Endothelial cell of umbilical vein (primary cell): ENCODE data around the gene PHOSPHO1. TPM values are rescaled to one million over a fixed set of nuclear protein-coding genes. Genes with fewer than 3 reads are reported as not detected.

Source experiments
- BruUV-seq: library from RNA; stranded (reverse); fragments of 400-500 nt; replicated peaks from 2 replicates; lab custom pipeline; 2021; lab: Mats Ljungman, UMichigan
- CTCF ChIA-PET: fragments of 300-600, 350-600 bp; sonication (Branson Sonifier 250); formaldehyde crosslinking; loops from one replicate; lab custom pipeline; 2021; ENCODE audit warnings: antibody characterized with exemption, inconsistent platforms; lab: Charles Lee
- POLR2A ChIA-PET: fragments of 300-600, 350-600 bp; sonication (Branson Sonifier 250); formaldehyde crosslinking; loops from one replicate; lab custom pipeline; 2021; ENCODE audit warnings: antibody characterized with exemption, inconsistent platforms; lab: Charles Lee
- DNase-seq: peaks from one replicate; pipeline ENCODE4 v3.0.0-alpha.2; 2011; ENCODE audit warnings: low read depth, low spot score
- FAIRE-seq: peaks from 2 replicates; lab custom pipeline; 2011; peaks lifted over from hg19 to GRCh38; lab: Jason Lieb, UNC
- H2AFZ ChIP-seq: 2 replicates; pipeline ENCODE4 v1.6.0; 2012; ENCODE audit warnings: low read depth, low read length, control low read depth, inconsistent platforms
- H3K27ac ChIP-seq: 2 replicates; pipeline ENCODE4 v1.5.1; 2011; ENCODE audit warnings: low read depth, mild to moderate bottlenecking, control low read depth, low read length, moderate library complexity; ENCODE audit not compliant: insufficient read depth
- H3K27me3 ChIP-seq, 2 experiments: 2 replicates each; pipeline versions ENCODE4 v1.6.0 to v1.6.1; 2011; ENCODE audit warnings: low read length in 2 of 2, mixed read lengths in 1 of 2; ENCODE audit not compliant: control insufficient read depth in 2 of 2, insufficient read depth in 2 of 2
- H3K36me3 ChIP-seq, 2 experiments: 2 replicates in 1 of 2; 3 replicates in 1 of 2; pipeline ENCODE4 v1.5.1; 2011; ENCODE audit warnings: low read length in 2 of 2, mild to moderate bottlenecking in 1 of 2, moderate library complexity in 1 of 2; ENCODE audit not compliant: control insufficient read depth in 2 of 2, insufficient read depth in 2 of 2; ENCODE audit errors: extremely low read depth in 1 of 2
- H3K4me1 ChIP-seq: 3 replicates; pipeline ENCODE4 v1.5.1; 2011; ENCODE audit warnings: mild to moderate bottlenecking, low read length; ENCODE audit not compliant: control insufficient read depth, insufficient read depth; ENCODE audit errors: extremely low read depth
- H3K4me2 ChIP-seq: 2 replicates; pipeline ENCODE4 v1.6.1; 2011; ENCODE audit warnings: low read length, control low read depth, mixed read lengths; ENCODE audit not compliant: insufficient read depth
- H3K4me3 ChIP-seq, 3 experiments: fragments of 200-600 bp in 1 of 3; sonication (generic), shearing (Covaris generic) in 1 of 3; replicated peaks in 1 of 3; 2 replicates each; pipeline ENCODE4 v1.5.1; 2011 to 2016; ENCODE audit warnings: control low read depth in 3 of 3, low read length in 3 of 3, mild to moderate bottlenecking in 2 of 3, inconsistent platforms in 1 of 3, low read depth in 1 of 3, moderate library complexity in 1 of 3; ENCODE audit not compliant: insufficient read depth in 1 of 3
- H3K79me2 ChIP-seq: 2 replicates; pipeline ENCODE4 v1.6.0; 2012; ENCODE audit warnings: low read length, inconsistent platforms; ENCODE audit not compliant: control insufficient read depth, insufficient read depth
- H3K9ac ChIP-seq: replicated peaks from 2 replicates; pipeline ENCODE3; 2011; ENCODE audit warnings: low read length, control low read depth; ENCODE audit not compliant: insufficient read depth; ENCODE audit errors: extremely low read depth
- H3K9me1 ChIP-seq: replicated peaks from 3 replicates; pipeline ENCODE4 v1.6.0; 2011; ENCODE audit warnings: mild to moderate bottlenecking, low read length; ENCODE audit not compliant: control insufficient read depth, insufficient read depth; ENCODE audit errors: extremely low read depth
- H3K9me3 ChIP-seq: replicated peaks from 2 replicates; pipeline ENCODE4 v1.5.1; 2012; ENCODE audit warnings: low read length, inconsistent platforms; ENCODE audit not compliant: control insufficient read depth, insufficient read depth
- H4K20me1 ChIP-seq: replicated peaks from 2 replicates; pipeline ENCODE3; 2011; ENCODE audit warnings: mild to moderate bottlenecking, low read length; ENCODE audit not compliant: control insufficient read depth, insufficient read depth; ENCODE audit errors: extremely low read depth
- EZH2 ChIP-seq: IDR thresholded peaks from 2 replicates; pipeline ENCODE4 v1.6.1; 2012; ENCODE audit warnings: borderline replicate concordance, low read depth, mild to moderate bottlenecking, moderate library complexity, low read length, inconsistent platforms; ENCODE audit not compliant: severe bottlenecking
- FOS ChIP-seq: IDR thresholded peaks from 2 replicates; pipeline ENCODE4 v1.6.1; 2011; ENCODE audit warnings: mild to moderate bottlenecking, low read length, moderate library complexity, borderline replicate concordance; ENCODE audit not compliant: insufficient read depth
- GATA2 ChIP-seq: IDR thresholded peaks from 2 replicates; pipeline ENCODE4 v1.7.0; 2011; ENCODE audit warnings: low read depth, mild to moderate bottlenecking, moderate library complexity, mixed read lengths, low read length; ENCODE audit not compliant: insufficient read length, insufficient read depth
- JUN ChIP-seq: IDR thresholded peaks from 2 replicates; pipeline ENCODE4 v1.6.1; 2011; ENCODE audit warnings: borderline replicate concordance, low read depth; ENCODE audit not compliant: insufficient read length, insufficient read depth
- MYC ChIP-seq: IDR thresholded peaks from one replicate; pipeline ENCODE4 v1.6.1; 2011; ENCODE audit warnings: mild to moderate bottlenecking, low read depth, low read length
- POLR2A ChIP-seq: IDR thresholded peaks from 2 replicates; pipeline ENCODE4 v1.6.1; 2012; ENCODE audit warnings: low read depth, mild to moderate bottlenecking, control low read depth, low read length
- POLR2AphosphoS5 ChIP-seq: IDR thresholded peaks from 2 replicates; pipeline ENCODE4 v1.6.1; 2012; ENCODE audit warnings: low read depth, mild to moderate bottlenecking, control low read depth, low read length, moderate library complexity; ENCODE audit not compliant: insufficient read depth
- dilution Hi-C: fragments of 300-500 bp; cut with MboI; formaldehyde crosslinking; loops from one replicate; pipeline ENCODE4 v1.15.0; 2019; ENCODE audit warnings: low sequenced_read_pairs; ENCODE audit not compliant: extremely low pct_ligation_motif_present
- intact Hi-C: fragments of 100-400 bp; cut with micrococcal nuclease; formaldehyde crosslinking; loops from one replicate; pipeline ENCODE4 v1.10.0; 2022
- polyA plus RNA-seq, 4 experiments: library from polyadenylated mRNA; depleted of rRNA in 3 of 4; stranded (reverse) in 3 of 4; unstranded in 1 of 4; fragments of >200 nt; gene quantifications; 2 replicates each; pipeline versions ENCODE4 v1.2.1 to v1.2.3, GENCODE V29; 2011 to 2012; ENCODE audit warnings: missing spikeins in 1 of 4
- total RNA-seq: library from RNA; stranded (reverse); gene quantifications from 2 replicates; pipeline ENCODE4 v1.2.3, GENCODE V29; 2021
- TF ChIP-seq, protein P1 (sequence below), 2 donors: IDR thresholded peaks; 1 replicate in 1 of 2; 2 replicates in 1 of 2; pipeline ENCODE4 v1.5.1; 2011; ENCODE audit warnings: low read length in 2 of 2, mild to moderate bottlenecking in 2 of 2, moderate library complexity in 2 of 2, control low read depth in 1 of 2, inconsistent platforms in 1 of 2, low read depth in 1 of 2; ENCODE audit not compliant: insufficient read depth in 1 of 2; ENCODE audit errors: extremely low read depth in 1 of 2
- TF ChIP-seq, protein P2 (sequence below): IDR thresholded peaks from 2 replicates; pipeline ENCODE4 v1.6.1; 2011; ENCODE audit not compliant: insufficient read depth, insufficient read length

Gene PHOSPHO1
- total and polyA plus RNA-seq, 2 donors (not counting 3 experiments of a cell fraction or from before 2014, with no cell fraction given): 0.23 TPM; not detected in 1

DNA sequence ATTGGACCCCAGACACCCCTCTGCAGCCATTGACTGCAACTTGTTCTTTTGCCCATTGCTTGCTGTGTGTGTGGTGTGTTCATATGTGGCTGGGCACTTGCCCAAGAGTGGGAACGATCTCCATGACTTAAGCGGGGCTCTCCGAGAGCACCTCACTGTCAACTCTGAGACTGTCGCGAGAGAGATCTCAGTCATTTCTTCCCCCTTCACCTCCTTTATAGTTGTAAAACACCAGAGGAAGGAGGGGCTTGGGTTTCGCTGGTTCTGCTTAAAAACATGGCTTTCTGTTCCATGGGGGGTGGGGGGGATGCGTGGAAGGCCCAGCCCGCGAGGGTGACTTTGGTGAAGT is 7.4 kb downstream of the PHOSPHO1 start:
- dilution Hi-C loops: no loop called here
- FAIRE-seq: no peak

DNA sequence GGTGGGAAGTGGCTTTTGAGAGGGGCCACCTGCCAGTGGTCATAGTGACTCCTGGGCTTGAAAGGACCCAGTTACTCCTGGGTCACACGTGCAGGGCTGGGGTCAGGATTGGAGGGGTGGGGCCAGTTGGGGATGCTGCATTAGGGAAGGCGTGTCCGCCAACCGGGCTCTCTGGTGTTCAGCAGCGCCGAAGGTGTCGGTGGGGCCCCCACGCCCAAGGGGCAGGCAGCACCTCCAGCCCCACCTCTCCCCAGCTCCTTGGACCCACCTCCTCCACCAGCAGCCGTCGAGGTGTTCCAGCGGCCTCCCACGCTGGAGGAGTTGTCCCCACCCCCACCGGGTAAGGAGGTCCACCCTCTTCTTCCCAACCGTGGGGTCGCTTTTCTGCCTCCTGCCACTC is 10.6 kb downstream of the PHOSPHO1 start:
- DNase-seq: no peak
- no peak for FAIRE-seq
- Histone ChIP-seq H3K27me3 (peaks cover 6 to 16% of the 10 kb centered on the region in 2 experiments), H3K27ac (no peak overlapping the region), H3K4me1 (peaks cover 25% of the 10 kb centered on the region), H2AFZ (no peak overlapping the region), H3K36me3 (peaks cover 2 to 24% of the 10 kb centered on the region in 2 experiments), H3K9ac (no peak overlapping the region), H3K4me3 (no peak overlapping the region), H3K4me2 (no peak overlapping the region), H4K20me1 (no peaks in the 10 kb centered on the region), H3K9me3 (no peaks in the 10 kb centered on the region), H3K9me1 (no peaks in the 10 kb centered on the region), H3K79me2 (peaks cover 8% of the 10 kb centered on the region)
- no peak for TF ChIP-seq GATA2
- no peak for TF ChIP-seq JUN
- no peak for TF ChIP-seq POLR2AphosphoS5
- TF ChIP-seq, protein P1, sequence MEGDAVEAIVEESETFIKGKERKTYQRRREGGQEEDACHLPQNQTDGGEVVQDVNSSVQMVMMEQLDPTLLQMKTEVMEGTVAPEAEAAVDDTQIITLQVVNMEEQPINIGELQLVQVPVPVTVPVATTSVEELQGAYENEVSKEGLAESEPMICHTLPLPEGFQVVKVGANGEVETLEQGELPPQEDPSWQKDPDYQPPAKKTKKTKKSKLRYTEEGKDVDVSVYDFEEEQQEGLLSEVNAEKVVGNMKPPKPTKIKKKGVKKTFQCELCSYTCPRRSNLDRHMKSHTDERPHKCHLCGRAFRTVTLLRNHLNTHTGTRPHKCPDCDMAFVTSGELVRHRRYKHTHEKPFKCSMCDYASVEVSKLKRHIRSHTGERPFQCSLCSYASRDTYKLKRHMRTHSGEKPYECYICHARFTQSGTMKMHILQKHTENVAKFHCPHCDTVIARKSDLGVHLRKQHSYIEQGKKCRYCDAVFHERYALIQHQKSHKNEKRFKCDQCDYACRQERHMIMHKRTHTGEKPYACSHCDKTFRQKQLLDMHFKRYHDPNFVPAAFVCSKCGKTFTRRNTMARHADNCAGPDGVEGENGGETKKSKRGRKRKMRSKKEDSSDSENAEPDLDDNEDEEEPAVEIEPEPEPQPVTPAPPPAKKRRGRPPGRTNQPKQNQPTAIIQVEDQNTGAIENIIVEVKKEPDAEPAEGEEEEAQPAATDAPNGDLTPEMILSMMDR (IDR thresholded peaks at IDR 0.05; ENCODE audit: extremely low read depth in 1 of 2, insufficient read depth in 1 of 2, low read depth in 1 of 2, low read length in 2 of 2): no peak
- no peak for TF ChIP-seq EZH2
- no peak for TF ChIP-seq POLR2A
- TF ChIP-seq FOS: no peak
- TF ChIP-seq, protein P2, sequence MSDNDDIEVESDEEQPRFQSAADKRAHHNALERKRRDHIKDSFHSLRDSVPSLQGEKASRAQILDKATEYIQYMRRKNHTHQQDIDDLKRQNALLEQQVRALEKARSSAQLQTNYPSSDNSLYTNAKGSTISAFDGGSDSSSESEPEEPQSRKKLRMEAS: no peak
- no peak for TF ChIP-seq MYC
- dilution Hi-C loops (no loop called here), intact Hi-C loops (no loop called here)
- ChIA-PET POLR2A (no interaction called here), CTCF (no interaction called here)
- no TSS peak for BruUV-seq

More for the DNA sequence above, 7.4 kb downstream of the PHOSPHO1 start:
- Histone ChIP-seq H3K4me2 (no peak overlapping the region), H3K36me3 (peaks cover 2 to 16% of the 10 kb centered on the region in 2 experiments), H3K9me1 (no peaks in the 10 kb centered on the region), H3K4me1 (peaks cover 11% of the 10 kb centered on the region), H4K20me1 (no peaks in the 10 kb centered on the region), H3K79me2 (no peaks in the 10 kb centered on the region), H2AFZ (no peak overlapping the region), H3K9me3 (no peaks in the 10 kb centered on the region), H3K9ac (no peak overlapping the region), H3K4me3 (no peak overlapping the region), H3K27ac (no peak overlapping the region), H3K27me3 (peaks cover 16 to 22% of the 10 kb centered on the region in 2 experiments)
- no TSS peak for BruUV-seq
- no peak for DNase-seq
- intact Hi-C loops: no loop called here
- POLR2A ChIA-PET: no interaction called here
- CTCF ChIA-PET: interaction anchor here (1.1 to 2.3 kb wide), 5 partner anchors 14 to 68 kb away, joined by 3 to 17 read pairs (median 11); no protein-coding TSS in a partner anchor
- TF ChIP-seq EZH2: no peak
